Stimulated activated CD8-positive, alpha-beta memory T cell treated with anti-CD3 and anti-CD28 coated beads, Interleukin-2, amount 100 ng/mL, for 48 hours (primary cell): Measurements from ENCODE around the gene BID.

Experiments
- DNase-seq, 2 donors: peaks; one replicate each; pipeline ENCODE4 v3.0.0-alpha.2; 2020; ENCODE audit warnings: low read depth in 2 of 2

Gene BID

DNA sequence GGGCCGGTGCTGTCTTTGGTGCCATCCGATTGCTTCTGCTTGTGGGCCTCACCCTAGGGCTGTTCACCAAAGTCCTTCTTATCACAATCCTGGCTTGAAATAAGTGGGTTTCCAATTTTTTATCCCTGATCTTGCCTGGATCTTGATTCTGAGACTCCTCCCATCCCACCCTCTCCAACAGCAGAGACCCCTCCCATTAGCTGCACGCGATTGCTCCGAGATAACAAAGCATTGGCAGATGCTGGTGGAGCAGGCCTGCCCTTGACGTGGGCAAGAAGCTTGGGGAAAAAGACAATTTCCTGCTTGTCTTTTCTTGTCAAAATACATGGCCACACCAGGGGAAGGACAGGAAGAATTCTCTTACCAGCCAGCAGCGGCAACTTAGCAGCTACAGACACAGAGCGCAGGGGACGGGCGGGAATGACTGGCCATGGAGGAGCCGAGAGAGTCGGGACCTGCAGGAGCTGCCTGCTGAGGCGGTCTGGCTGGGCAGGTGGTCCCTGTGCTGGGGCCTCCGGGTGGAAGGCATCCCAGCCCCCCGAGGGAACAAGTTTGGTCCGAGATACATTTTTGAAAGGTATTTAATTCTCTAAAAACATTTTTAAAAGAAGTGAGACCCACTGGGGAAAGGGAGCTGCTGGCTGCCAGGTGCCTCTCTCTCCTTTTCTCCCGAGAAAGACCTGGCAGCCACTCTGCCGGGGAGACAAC lies 9.7 kb upstream of the BID start:
- DNase-seq: no peak

DNA sequence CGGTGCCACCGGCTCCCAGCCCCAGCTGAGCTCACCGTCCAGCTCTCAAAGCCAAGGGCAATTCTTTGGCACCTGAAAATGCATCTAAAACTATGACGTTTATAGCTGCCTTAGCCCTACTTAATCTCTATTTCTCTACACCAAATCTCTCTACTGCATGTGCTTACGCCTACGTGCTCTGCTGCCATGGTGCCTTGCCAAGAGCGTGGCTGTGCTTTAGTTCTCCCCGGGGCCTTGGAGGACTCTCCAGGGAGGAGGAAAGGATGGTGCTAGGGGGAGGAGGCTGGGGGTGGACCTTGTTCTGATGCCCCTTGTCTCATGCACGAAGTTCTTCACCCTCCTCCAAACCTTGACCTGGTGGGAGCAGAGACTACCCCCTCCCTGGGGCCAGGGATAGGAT lies 9.0 kb upstream of the BID start:
- DNase-seq: no peak

DNA sequence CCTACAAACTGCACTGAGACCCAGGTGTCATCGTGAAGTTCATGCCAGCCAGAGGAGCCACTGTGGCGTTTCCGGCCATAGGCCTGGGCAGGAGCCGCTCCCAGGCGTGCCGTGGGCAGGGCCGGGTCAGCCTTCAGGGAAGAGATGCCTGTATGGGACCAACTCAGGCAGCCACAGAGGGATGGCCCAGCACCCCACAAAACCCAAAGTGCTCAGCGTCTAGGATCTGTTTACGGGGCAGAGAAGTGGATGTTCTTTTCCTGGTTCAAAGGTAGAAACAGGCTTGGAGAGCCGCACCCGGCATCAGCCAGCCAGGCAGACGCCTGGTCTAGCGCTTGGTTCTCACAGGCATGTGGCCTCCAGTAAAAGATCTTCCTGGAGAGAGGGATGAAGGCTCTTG lies 8.4 kb upstream of the BID start:
- DNase-seq: no peak

DNA sequence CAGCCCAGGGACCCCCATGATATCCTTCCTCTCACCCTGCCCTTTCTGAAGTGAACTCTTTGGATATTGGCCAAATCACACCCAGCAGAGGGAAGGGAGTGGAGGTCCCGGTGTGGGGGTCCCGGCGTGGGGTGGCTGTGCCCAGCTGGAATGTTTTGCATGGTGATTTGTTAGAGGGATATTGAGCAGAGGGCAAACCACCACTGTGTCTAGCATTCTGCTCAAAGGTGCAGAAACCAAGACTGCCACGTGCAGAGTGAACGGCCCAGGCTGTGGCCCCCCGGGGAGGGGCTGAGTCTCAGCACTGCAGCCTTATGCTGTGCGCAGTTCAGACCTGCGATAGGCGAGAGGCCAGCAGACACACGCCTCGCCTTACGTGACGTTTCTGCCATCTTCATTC lies 7.9 kb upstream of the BID start:
- no peak for DNase-seq

DNA sequence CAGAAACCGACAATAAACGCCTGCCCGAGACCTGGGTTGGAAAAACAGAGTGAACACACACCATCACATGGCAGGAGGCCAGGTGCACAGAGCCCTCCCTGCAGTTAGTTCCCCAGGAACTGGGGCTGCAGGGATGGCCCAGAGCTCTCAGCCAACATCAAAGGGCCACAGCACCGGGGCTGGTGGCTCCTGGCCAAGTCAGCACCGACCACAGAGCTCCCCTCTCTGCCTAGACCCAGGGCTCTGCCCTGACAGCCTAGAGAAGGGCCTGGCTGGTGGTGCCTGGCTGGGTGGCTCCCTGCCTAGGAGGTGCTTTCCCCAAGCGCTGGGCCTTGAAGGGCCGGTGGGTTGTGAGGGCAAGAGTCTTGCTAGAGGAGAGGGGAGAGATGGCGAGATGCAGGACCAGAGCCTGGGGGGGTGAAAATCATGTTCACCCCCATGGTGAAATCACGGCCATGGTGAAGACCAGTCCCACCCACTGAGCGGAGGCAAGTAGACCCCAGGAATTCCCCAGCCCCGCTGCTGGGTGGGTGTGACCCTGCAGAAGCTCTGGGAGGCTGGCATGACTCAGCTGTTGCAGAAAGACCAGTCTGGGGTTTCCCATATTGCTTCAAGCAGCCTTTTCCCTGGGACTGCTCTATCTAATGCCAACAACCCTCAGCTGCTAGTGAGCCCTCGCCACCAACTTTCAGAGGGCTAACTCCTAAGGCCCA lies 7.2 kb upstream of the BID start:
- peak in 1 of 2 donors; percentile 50 for DNase-seq

DNA sequence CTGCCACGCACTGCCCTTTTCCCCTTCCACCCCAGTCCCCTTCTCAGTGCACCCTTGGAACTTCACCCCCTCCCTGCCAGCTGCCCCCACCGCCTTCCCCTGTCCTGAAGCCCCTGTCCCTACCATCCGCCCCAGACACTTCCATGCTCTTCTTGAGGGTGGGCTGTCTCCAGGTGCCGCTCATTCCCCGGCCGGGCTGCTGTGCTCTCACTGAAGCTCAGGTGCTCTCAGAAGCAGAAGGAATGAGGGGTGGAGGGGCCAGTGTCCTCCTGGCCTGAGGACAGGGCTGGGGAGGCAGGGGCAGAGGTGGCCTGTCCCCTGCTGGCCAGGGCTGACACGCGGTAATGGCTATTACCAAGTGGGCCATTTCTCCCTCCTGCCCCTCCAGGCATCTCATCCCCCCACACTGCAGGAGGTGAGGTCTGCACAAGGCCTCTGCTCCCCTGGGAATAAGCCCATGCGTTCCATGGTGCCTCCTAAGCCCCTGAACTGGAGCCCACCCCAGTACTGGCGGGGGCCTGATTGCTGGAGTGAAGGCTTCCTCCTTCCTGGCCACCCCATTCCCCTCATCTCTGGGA lies 6.6 kb upstream of the BID start:
- DNase-seq: no peak

DNA sequence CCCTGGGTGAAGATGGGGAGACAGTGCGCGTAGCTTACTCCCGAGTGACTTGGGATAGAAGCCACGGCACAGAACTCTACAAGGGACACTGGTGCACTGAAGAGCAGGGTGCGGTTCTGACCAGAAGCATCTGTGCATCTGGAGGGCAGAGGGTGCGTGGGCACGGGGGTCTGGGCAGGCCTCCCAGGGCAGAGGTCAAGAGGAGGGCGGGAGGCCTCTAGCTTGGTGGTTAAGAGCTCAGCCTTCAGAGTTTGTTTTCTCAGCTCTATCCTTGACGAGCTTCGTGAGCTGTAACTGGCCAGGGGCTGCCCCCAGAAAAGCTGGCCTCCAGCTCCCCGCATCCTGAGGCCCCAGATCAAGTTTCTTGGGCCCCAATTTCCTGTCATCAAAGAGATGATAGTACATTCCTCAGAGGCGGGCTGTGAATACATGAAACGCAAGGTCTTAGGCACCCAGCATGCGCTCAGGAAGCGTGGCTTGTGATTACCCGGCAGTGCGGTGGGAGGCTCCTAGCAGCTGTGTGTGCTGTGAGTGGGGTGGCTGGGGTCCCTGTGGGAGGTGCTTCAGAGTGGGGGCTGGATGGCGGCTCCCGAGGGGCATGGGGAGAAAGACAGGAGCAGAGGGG lies 6.0 kb upstream of the BID start:
- no peak for DNase-seq

DNA sequence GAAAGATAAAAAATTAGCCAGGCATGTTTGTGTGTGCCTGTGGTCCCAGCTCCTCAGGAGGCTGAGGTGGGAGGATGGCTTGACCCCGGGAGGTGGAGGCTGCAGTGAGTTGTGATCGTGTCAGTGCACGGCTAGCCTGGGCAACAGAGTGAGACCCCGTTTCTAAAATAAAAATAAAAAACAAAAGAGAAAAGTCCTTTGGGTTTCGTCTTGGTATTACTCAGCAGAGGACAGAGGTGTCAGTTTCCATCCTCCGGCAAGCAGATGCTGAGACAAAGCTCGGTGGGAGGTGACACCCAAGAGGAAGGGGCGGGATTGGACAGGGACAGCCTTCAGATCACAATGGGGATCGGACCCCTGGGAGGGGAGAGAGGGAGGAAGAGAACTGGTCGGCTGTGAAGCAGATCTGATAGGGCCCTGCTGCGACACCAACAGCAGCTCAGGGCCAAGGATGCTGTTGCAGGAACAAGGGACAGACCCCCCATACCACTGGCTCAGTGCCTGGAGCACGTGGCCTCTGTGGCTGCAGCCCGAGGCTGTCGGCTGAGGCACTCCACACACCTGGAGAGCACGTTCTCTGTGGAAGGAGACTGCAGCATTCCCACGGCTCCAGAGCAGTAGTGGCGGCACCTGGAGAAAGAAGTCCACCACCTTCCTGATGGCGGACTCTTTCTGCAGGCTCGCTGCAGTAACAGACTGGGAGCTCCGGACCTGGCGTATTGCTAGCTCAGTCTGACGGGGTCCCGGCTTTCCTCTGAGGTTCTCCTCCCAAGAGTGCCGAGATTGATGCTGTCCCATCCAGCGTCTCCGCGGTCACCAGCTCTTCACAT lies 5.2 kb upstream of the BID start:
- no peak for DNase-seq

DNA sequence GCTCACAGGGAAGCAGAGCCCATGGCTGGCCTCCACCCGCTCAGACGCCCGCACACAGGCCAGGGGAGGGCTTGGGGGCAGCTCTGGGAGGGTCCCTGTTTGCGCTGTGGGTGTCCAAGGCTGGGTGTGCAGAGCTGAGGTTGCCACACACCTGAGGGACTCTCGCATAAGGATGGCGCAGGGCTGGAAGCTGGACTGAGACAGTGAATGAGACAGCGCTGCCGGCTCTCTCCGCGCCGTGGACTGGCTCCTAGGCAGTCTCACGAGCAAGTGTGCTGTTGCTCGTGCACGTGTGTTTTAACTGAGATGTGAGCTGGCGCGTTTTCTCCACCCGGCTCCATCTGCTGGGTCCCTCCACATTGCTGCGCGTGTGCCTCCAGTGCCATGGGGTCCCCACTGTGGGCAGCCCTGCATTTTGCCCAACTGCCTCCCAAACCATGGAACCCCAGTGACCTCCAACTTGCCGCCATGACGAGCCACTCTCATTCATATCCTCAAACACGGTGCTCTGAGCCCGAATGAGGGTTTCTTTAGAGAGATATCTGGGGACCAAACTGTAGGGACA lies 4.2 kb upstream of the BID start:
- no peak for DNase-seq

DNA sequence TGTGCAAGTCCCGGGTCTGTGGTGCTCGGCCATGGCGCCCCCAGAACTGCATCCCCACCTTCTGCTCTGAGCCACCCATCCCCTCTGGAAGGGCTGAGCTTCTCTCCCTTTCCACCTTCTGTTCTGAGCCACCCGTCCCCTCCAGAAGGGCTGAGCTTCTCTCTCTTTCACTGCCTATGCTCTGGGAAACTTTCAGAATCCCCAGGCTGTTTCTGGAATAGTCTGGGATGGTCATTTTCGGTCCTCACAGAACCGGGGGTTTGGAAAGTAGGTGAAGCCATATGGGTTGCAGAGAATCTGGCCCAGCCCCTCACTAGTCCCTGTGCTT lies 3.4 kb upstream of the BID start:
- no peak for DNase-seq

DNA sequence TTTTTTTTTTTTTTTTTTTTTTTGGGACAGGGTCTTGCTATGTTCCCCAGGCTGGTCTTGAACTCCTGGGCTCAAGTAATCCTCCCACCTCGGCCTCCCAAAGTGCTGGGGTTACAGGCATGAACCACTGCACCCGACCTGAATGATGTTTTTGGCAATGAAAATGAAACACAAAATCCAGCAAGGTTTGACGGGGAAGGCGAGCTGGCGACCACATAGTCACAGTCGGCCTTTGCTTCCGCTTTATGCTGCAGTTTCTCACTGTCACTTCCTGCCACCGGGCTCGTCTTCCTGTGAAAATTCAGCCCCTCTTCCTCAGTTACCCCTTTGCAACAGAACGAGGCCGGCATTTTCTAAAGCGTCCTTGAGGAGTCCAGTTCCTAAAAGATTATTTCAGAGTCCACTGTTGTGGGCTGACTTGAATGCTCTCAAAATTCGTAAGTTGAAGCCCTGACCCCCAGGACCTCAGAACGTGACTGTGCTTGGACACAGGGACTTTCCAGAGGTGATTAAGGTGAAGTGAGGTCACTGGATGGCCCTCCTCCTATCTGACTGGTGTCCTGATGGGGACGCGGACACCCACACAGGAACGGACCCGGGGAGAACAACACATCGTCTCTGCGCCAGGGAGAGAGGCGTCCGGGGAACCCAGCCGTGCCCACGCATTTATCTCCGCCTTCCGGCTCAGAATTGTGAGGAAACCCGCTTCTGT lies 2.9 kb upstream of the BID start:
- peak; percentile 48 to 57 for DNase-seq

DNA sequence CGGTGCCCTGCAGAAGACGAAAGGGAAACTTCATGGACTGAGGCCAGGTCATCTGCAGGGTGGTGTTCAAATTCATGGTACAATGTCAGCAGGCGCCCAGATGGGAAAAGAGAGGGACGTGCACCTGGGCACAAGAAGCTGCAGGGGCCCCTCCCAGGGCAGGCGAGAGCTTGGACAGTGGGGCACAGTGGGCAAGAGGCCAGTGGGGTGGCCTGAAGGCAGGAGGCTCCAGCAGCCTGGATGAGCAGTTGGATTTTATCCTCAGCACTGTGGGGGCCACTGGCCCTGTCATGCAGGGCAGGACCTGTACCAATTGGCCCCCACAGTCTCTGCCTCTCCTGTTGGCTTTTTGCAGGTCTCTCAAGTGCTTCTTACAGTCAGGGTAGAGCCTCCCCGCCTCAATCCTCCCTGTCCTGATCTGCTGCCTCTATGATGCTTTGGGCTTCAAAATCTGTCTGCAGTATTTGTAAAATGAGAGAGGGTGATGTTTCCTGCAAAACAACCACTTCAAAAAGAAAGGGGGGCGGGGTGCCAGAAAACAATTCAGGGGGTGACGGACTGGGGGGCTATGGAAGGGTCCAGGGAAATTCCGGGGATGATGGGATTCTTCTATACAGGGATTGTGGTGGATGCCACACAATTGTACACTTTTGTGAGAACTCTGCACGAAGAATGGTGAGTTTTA lies 1.7 kb upstream of the BID start:
- no peak for DNase-seq

DNA sequence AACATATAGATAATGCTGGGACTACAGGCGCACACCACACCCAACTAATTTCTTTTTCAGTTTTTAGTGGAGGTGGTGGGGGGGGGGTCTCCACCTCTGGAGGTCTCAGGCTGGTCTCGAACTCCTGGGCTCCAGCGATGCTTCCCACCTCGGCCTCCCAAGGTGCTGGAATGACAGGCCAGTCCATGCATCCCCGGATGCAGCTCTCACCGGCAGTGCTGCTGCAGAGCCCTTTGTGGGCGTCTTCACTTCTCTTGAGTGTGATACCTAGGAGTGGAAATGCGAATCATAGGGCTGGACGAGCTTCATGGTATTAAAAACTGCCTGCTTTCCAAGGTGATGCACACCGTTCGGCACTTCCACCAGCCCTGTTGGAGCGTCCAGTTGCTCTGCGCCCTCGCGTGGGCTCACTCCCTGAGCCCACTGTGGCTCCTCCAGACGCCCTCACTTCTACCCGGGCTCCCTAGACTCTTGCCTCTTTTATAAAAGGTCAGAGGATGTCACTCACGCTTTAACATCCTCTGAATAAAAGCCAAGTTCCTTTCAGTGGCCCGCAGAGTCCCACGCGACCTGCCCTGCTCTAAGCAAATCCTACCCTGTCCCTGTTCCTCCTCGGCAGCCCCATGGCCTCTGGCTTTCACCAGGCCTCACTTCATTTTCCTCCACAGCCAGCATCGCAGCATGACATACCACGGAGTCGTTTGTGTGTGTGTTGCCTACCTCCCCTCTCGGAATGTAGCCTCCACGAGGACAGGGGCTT lies 837 bp upstream of the BID start:
- no peak for DNase-seq

DNA sequence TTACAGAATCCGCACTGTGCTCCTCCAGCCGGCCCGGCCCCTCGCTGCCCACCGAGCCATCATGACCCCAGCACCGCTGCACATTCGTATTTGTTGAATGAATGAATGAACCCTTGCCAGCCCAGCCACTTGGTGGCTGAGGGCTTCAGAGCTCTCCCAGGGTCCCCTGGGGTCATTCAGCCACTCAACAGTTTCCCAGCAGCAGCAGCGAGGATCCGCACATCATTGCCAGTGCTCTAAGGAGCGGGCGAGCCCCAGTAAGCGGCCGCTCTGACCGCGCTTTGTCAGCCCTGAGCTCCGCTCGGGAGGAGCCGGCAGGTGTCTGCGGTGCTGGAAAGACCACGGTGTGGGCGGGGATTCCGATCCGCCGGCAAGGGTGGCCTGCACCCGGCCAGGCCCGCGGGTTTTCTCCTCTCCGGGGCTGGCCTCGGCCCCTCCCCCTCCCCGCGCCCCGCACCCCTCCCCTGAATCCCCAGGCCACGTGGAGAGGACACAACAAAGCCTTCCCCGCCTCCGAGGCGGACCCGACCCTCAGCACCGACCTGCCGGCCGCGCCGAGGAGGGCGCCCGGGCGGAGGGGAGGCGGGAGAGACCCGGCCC lies 563 bp downstream of the BID start:
- DNase-seq: peak; percentile 66 to 72

DNA sequence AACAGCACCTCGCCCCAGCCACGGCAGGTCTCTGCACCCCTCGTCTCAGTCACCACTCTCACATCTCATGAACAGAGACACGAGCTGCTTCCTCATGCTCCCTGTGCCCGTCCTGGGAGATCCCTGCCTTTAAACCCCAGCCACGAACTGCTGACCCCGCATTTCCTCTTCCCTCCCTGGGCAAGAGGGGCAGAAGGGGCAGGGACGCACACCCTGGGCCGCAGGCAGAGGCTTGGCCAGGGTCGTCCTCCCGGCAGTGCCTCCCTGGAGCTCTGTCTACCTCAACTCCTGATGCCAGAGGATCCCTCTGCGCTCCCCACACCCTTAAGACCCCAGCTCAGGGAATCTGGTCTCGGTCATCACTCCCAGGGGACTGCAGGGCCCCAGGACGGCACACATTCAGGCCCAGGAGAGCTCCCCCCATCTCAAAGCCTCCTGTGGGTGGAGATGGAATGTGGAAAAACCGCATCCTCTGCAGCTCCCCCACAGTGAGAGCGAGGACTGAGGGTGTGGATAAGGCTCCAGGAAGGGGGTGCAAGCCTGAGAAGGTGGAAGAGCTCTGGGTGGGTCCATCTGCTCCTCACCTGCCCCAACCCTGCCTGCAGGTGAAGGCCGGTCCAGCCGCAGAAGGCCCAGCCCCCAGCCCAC lies 1.2 kb downstream of the BID start:
- DNase-seq: no peak

DNA sequence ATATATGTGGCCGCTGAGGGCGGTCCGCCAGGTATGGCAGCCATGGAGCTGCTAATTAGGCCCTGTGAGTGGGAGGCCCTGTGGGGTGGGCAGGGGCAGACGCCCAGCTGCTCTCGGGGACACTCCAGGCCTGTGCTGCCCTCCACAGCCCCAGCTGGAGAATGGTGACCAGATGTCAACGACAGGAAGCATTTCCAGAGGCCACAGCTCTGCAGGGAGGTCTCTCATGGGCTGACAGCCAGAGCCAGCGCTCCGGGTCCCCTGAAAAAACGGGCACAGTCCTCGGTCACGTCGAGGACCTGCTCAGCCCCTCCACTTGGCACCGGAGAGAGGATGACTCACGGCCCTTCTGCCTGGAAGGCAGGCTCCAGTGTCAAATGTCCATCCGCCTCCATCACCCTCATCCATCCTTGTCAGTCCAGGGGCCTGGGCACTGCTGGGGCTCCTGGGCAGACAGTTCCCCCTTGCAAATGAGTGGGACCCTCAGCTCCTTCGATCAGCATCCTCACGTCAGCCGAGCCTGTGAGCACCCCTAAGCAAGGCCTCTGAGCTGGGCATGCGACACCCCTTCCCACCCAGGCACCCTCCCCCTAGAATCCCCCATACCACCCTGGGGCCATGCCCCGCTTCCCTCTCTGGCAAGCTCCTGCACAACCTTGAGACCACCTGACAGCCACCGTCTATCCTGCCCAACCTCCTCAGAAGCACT lies 1.9 kb downstream of the BID start:
- no peak for DNase-seq

DNA sequence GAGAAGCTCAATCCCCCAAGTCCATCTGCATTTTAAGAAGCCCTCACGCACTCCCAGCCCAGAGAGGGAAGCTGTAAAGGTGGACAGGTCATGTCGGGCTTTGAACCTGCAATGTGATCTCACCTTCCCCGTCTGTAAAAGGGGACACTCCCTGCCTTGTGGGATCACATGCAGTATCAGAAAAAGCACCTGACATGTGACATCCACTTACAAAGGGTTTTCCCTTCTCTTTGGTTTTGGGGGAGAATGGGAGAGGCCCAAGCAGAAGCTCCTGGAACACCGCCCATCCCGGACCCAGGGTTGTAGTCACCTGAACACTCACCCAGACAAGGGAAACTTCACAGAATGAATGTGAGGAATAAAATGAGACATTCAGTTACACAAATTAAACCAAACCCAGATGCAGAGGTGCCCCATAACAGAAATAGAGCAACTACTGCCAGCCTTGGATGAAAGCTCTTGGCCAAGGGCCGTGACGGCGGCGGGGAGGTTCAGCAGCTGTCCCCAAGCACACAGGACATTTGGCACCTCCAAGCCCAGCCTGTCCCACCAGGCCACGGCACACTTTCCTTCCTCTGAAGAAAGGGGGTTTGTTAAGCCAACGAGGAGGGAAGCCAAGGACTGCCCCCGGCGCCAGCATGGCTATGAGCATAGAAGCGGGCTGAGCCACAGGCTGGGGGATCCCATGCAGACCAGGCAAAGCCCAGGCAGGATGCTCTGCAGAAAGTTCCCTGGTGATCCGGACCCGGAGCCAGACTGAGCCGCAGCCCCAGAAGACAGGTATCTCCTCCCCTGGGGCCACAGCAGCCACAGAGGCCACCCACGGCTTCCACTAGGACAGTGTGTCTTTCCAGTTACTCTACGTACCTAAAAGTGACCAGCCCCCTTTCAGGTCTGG lies 3.8 kb downstream of the BID start:
- no peak for DNase-seq
